LNCAP (cell line): ENCODE results near the gene DNAJB4.

Experiments
- CTCF ChIP-seq: fragments of 450-650 bp; IDR thresholded peaks from 2 replicates; pipeline ENCODE4 v1.5.1; 2017; ENCODE audit warnings: mild to moderate bottlenecking

DNAJB4 gene

GRCh38 chr1:78004719-78005447, at the start of gene DNAJB4:
Gene DNAJB4 (plus strand): TSS chr1:78004939. CDS start chr1:78005111, 172 bp downstream.
- no peak for TF ChIP-seq CTCF

- TF ChIP-seq CTCF: no peak
Observed at GRCh38 chr1:77955709-77956108, 49.0 kb upstream of the DNAJB4 start.

- no peak for TF ChIP-seq CTCF
Observed at GRCh38 chr1:77956464-77956863, 48.3 kb upstream of the DNAJB4 start.

- no peak for TF ChIP-seq CTCF
Observed at GRCh38 chr1:77958391-77958790, 46.3 kb upstream of the DNAJB4 start.

- TF ChIP-seq CTCF: no peak
Observed at GRCh38 chr1:77958850-77959249, 45.9 kb upstream of the DNAJB4 start.

- no peak for TF ChIP-seq CTCF
Observed at GRCh38 chr1:77961392-77961791, 43.3 kb upstream of the DNAJB4 start.

GRCh38 chr1:77966291-77966690, 38.4 kb upstream of the DNAJB4 start:
- no peak for TF ChIP-seq CTCF

GRCh38 chr1:77970192-77970591, 34.5 kb upstream of the DNAJB4 start:
- no peak for TF ChIP-seq CTCF
